RPMI7951 (cell line): Measurements from ENCODE around the gene SEPTIN5. TPM values are rescaled to one million over a fixed set of nuclear protein-coding genes. Genes with fewer than 3 reads are reported as not detected.

Experiments
- DNase-seq: peaks from one replicate; pipeline ENCODE4 v3.0.0-alpha.2; 2012; ENCODE audit warnings: low read depth
- total RNA-seq: library from RNA; depleted of rRNA; stranded (reverse); fragments of >200 nt; shearing (Covaris generic); gene quantifications from 2 replicates; pipeline ENCODE4 v1.2.3, GENCODE V29; 2014

Gene SEPTIN5
- total RNA-seq, 1 experiment from 2014 or later = 8.2 TPM

DNA sequence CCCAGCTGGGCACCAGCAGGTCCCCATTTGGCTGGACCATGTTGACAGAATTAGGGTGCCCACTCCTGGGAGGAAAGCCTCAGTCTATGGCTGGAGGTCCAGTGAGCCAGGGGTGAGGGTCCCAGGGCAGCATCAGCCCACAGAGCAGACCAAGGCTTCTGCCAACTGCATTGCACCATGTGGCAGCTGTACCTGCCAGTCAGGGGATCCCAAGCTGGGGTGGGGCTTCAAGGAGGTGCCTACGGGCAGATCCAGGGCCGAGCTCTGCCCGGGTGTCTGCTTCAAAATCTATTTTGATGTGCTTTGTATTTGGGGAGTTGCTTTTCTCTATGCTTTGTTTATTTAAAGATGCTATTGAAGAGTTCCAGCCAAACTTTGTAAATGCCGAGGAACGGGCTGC, 19.5 kb downstream of the SEPTIN5 start:
- no peak for DNase-seq

DNA sequence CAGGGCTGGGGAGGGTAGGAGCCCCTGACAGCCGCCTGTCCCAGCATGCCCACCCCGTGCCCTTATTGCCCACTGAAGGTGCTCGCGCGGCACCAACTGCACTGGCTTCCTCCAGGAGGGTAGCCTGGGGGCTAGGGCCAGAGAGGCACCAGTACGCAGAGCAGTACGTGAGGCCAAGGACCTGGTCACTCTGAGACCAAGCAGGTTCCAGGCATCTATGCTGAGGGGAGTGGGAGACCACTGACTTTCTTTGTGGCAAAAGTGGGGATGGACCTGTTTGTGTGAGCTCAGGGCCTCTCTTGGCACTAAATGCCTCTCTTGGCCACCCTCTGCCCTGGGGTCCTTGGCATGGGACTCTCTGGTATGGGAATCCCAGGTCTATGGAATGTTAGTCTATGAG, 19.9 kb downstream of the SEPTIN5 start:
- no peak for DNase-seq

DNA sequence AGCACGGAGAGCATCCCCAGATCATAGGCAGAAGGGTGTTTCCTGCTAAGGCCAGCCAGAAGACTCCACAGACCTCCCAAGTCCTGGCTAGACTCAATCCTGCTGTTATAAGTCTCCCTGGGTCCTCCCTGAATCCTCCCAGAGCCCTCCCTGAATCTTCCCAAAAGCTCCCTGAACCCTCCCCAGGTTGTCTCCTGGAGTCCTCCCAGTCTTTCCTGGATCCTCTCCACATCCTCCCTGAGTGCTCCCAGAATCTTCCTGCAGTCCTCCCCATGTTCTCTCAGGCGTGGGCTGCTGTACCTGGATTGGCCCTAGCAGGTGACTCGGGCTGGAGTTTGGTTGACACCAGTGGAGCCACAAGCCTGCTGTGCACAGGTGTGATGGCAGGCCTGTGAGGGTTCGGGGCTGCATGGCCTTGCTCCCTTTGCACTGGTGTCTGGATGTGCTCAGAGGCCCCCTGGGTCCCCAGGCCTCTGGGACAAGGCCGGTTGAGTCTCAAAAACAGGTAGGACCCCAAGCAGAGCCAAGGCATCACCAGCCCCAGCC, 20.6 kb downstream of the SEPTIN5 start:
- no peak for DNase-seq

DNA sequence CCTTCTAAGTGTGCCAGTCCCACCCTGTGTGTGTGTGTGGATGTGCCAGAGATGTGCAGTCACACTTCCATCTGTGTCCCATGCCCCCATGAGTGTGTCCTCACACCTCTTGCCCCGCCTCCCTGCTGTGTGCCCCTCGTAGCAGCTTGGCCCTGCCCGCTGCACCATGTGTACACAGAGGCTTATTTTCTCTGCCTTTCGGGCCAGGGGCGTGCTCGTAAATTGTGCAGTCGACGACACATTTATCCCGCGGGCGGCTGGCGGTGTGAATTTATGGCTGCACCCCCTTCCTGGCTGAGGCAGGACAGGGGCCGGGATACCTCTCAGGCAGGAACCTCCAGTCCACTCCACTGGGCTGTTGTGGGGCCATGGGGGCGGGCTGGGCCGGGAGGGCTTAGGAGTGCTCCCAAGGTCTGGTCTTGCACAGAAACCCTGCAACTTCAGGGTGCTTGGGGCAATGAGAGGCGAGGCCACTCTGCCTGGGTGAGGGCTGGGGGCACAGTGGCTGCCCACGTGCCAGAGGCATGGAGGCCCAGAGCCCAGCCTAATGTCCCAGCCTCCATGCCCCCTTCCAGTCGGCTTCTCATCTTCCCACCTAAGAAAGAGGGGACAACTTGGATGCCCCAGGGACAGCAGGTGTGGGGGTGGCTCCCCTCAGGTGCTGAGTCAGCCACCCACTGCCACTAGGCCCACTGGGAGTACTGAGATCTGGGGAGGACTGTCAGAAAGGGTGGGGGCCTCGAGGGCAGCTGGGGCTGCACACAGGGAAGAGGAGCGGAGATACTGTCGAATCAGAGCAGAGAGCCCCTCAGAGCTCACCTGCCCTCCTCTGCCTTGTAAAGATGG, 21.6 kb downstream of the SEPTIN5 start:
- DNase-seq = no peak

- DNase-seq = no peak
Measured at GRCh38 chr22:19737846-19738663, 23.8 kb downstream of the SEPTIN5 start.

DNA sequence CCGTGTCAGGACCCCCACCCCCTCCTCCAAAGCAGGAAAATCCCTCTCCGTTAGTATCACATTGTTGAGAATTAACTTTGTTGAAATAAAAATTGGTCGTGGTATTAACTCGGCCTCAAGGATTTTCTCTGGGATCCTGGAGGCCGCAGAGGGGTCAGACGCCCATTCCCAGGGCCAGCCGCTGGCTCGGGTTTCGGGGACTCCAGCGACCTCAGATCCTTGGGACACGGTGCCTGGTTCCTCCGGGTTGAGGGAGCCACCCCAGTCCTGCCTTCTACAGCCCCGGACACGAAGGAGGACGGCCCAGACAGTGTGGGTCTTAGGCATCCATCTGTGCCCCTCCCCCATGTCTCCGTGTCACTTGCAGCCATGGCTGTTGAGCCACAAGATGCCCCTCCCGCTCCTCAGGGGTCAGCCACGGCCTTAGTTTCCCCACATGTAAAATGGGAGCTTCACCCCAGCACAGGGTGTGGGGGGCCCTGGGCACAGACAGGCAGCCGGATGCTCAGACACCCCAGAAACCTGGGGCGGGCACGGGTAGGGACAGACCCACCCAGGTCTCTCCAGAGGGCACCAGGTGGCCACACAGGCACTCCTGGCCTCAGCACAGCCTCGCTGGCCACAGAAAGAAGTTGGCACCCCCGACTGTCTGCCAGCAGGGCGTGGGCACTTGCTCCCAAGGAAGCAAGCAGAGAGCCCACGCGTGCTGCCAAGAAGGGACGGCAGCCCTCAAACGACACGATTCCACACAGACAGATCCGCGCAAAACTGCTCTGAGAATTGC, 24.6 kb downstream of the SEPTIN5 start:
- no peak for DNase-seq

- no peak for DNase-seq
Measured at GRCh38 chr22:19739448-19739895, 25.2 kb downstream of the SEPTIN5 start.

GRCh38 chr22:19739911-19740449, 25.7 kb downstream of the SEPTIN5 start:
- DNase-seq = no peak

- DNase-seq = no peak
Measured at GRCh38 chr22:19740586-19740985, 26.3 kb downstream of the SEPTIN5 start.

- DNase-seq = no peak
Measured at GRCh38 chr22:19741053-19741452, 26.8 kb downstream of the SEPTIN5 start.

GRCh38 chr22:19742160-19743066, 28.1 kb downstream of the SEPTIN5 start:
- DNase-seq = no peak

DNA sequence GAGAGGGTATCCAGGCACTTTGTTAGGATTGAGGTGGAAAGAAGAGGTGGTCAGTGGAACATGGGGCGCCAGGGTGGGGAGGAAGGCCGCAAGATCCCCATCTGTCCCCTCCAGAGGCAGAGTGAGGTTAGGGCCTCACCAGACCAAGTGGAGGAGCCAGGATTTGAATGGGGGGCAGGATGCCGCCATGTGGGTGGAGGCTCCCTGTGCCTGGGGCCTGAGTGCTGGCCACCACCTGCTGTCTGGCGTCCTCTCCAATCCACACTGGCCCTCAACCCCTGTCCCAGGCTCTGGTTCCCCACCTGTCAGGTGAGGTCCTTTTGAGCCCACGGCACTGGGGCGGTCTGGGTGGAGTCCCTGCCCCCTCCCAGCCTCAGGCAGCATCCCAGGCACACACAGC, 28.8 kb downstream of the SEPTIN5 start:
- DNase-seq = no peak

GRCh38 chr22:19743651-19744050, 29.3 kb downstream of the SEPTIN5 start:
- DNase-seq = no peak

DNA sequence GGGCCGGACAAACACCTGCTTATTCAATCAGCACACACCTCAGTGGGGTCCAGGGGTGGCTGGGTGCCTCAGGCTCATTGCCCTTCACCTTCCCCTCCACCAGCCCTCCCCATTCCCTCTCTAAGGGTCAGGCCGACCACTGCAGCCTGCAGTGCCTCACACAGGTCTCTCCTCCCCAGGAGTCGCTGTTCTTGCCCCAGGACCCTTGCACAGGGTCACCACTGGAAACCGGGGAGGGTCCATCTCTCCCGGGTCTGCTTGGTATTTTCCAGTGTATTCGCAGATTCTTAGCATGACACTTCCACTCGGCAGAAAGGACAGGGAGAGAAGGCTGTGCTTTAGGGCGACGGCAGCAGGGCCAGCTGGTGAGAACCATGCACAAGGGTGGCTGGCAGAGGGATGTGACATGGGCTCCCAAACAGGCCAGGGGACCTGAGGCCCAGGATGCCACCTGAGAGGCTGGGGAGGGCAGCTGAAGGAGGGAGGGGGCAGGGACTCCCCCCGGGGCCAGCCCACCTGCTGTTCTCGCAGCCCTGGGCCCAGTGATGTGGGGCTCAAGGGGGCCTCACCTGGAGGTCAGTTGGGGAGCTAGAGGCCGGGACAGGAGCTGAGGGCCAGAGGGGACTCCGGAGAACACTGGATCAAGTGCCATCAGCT, 30.2 kb downstream of the SEPTIN5 start:
- no peak for DNase-seq

DNA sequence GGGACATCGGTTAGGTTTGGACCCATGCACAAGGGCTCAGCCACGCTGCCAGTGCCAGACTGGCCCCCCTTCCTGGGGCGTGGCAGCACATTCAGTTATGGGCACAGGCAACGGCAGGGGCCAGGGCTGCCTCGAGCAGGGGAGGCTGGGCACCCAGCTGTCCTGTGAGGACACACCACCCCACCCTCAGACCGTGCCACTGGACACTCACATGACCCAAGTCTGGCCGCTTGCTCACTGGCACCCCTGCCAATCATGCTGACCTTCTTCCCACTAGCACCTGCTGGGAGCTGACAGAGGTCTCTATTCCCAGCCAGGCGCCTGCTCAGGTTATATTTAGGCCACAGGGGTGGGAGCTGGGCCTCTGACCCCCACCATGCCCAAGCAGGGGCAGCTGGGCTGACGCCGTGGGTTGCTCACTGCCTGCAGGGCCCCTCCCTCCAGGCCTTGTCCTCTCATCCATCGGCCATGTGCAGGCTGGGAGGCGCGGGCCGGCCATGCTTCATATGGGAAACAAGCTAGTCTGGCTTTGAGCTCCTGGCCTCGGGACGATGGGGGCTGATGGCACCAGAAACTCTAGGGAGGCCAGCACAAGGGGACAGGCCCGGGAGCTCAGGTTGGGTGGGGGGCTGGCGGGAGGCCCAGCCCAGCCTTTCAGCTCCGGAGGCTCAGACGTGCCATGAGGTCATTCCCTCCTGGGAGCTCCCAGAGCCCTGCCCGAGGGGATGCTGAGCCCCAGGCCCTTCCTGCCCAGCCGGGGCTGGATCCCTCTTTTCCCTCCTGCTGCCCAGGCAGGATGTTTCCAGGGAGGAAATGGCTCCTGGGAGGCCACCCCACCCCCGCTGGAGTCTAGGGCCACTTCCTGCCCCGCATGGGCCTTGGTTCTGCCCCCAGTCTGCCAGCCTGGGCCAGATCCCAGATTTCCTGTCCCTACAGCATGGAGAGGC, 31.1 kb downstream of the SEPTIN5 start:
- DNase-seq = no peak

- no peak for DNase-seq
Measured at GRCh38 chr22:19746726-19747125, 32.4 kb downstream of the SEPTIN5 start.

- no peak for DNase-seq
Measured at GRCh38 chr22:19747551-19747950, 33.2 kb downstream of the SEPTIN5 start.

DNA sequence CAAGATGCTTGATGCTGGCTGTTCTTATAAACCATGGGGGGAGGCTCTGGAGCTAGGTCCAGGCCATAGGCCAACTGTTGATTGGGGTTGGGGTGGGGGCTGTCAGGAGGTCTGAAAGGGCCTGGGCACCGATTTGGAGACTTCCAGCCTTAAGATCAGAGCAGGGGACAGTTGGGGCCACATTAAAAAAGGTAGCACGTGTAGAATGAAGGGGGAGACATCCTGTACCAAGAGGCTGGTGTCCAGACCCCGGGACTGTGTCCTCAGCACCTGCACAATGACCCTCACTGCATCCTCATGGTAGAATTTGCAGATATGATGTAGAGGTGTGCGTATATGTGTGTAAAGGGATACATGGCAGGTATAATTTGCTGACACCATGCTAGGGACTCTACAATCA, 33.8 kb downstream of the SEPTIN5 start:
- no peak for DNase-seq
